ENCODE data around the gene NDRG3.

DNA sequence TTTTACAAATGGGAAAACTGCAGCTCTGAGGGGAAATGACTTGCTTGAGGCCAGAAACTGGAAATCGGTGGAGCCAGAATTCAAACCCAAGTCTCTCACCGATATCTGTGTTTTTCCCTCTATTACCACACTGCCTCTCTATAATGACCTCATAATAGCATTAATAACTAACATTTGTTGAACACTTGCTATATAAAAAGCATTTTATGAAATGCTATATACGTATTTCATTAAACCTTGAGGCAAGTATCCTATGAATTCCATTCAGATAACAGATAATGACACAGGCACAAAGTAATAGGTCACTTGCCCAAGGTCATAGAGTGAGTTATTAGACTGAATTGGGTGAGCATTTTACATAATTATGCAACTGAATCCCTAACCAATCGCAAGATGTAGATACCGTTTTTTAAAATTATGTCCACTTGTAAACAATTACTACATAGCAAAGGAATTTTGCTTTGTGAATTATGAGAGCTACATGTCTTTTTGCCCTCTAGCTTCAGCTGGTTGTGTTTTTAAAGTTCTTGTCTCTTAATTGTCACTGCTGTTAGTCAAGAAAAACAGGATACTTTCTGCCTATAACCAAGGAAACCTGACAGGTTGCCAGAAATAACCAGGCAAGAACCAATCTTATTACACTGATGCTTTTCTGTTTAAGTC, 23.0 kb upstream of the NDRG3 start:
- no peak for TF ChIP-seq CTCF (IDR thresholded peaks at IDR 0.05)
- TF ChIP-seq POLR2A (IDR thresholded peaks at IDR 0.05) = no peak

Data from uterus (tissue), 2 donors.